Urinary bladder (tissue), 4 donors: ENCODE measurements around the gene CCDC157. TPM values are rescaled to one million over a fixed set of nuclear protein-coding genes. Genes with fewer than 3 reads are reported as not detected.

Experiments
- DNase-seq: peaks from one replicate; pipeline ENCODE4 v3.0.0-alpha.2; 2015; ENCODE audit errors: extremely low spot score
- H3K27ac ChIP-seq: one replicate; pipeline ENCODE4 v1.5.1; 2013; ENCODE audit warnings: low read depth, mild to moderate bottlenecking, moderate library complexity
- H3K36me3 ChIP-seq: one replicate; pipeline ENCODE4 v1.6.1; 2013; ENCODE audit warnings: mild to moderate bottlenecking, moderate library complexity; ENCODE audit not compliant: insufficient read depth
- H3K4me1 ChIP-seq: one replicate; pipeline ENCODE4 v1.6.1; 2013; ENCODE audit warnings: mild to moderate bottlenecking, moderate library complexity; ENCODE audit not compliant: insufficient read depth
- H3K4me3 ChIP-seq: one replicate; pipeline ENCODE4 v1.5.1; 2013; ENCODE audit warnings: low read depth, low read length
- WGBS: extraction: QIAGEN DNeasy Blood & Tissue Kit; methylation state at CpG from one replicate; pipeline ENCODE4 v1.1.7; 2013; 5-methylcytosine and 5-hydroxymethylcytosine counted together
- polyA plus RNA-seq: library from polyadenylated mRNA; stranded (reverse); fragments of 200-250 nt; gene quantifications from one replicate; pipeline ENCODE4 v1.2.3, GENCODE V29; 2013
- total RNA-seq: library from RNA; depleted of rRNA; stranded (reverse); fragments of >200 nt; gene quantifications from one replicate; pipeline ENCODE4 v1.2.3, GENCODE V29; 2014
- donor health status: healthy with polysubstance abuse.
- donor health status: healthy.

CCDC157 gene
- total and polyA plus RNA-seq, 2 donors, result 2.0 to 2.1 TPM

- DNase-seq, result no peak
- H3K36me3 ChIP-seq, result no peaks in the 10 kb centered on the region
- H3K27ac ChIP-seq, result no peak overlapping the region
- H3K4me1 ChIP-seq, result no peaks in the 10 kb centered on the region
- 86% methylated on average over 3 of the region's 3 CpGs for WGBS
- no peak overlapping the region for H3K4me3 ChIP-seq
These were observed 55.0 kb downstream of the CCDC157 start for GRCh38 chr22:30411780-30412179.

DNA sequence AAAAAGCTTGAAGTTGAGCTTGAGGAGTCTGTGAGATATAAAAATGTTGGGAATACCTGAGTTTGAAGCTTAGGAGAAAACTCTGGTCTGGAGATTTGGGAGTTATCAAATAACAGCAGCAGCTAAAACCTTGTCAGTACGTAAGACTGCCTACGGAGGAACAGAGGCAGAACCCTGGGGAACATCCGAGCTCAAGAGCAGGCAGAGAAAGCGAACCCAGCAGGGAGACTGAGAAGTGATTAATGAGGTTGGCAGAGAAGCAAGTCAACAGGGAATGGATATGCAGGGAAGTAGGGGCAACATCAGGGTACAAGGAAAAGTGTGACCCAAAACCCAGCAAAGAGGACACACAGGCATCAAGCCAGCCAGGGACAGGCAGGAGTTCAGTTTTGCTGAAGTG is 56.2 kb downstream of the CCDC157 start:
- no peaks in the 10 kb centered on the region for H3K36me3 ChIP-seq
- WGBS, result 87% methylated on average over 4 of the region's 4 CpGs
- no peak overlapping the region for H3K4me3 ChIP-seq
- H3K27ac ChIP-seq, result no peak overlapping the region
- no peaks in the 10 kb centered on the region for H3K4me1 ChIP-seq
- DNase-seq, result no peak

DNA sequence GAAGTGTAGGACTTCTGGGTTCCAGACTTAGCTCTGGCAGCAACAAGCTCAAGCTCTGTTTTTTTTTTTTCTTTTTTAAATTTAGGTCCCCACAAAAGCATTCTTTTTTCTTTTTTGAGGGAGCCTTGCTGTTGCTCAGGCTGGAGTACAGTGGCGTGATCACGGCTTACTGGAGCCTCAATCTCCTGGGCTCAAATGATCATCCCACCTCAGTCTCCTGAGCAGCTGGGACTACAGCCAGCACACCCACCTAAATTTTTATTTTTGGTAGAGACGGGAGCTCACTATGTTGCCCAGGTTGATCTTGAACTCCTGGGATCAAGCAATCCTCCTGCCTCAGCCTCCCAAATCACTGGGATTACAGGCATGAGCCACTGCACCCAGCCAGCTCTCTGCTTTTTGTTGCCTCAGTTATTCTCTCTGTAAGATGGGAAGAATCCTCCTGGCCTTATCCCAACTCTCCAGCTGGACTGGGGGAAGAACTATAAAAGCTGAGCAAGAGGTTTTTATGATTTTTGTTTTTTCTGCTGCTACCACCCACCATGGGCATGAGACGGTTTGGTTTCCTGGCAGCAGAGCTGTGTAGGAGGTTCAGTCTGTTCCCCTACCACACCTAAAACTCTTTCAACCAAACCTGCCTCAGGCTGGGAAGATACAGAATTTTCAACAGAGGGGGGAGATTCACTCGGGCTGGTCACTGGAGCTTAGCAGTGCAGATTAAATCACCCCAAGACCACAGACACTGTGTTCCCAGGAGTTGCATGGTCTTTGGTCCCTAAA is 57.1 kb downstream of the CCDC157 start:
- Histone ChIP-seq H3K27ac (no peak overlapping the region), H3K4me3 (no peak overlapping the region), H3K36me3 (no peaks in the 10 kb centered on the region), H3K4me1 (no peaks in the 10 kb centered on the region)
- WGBS, result 86% methylated on average over 5 of the region's 5 CpGs
- no peak for DNase-seq

DNA sequence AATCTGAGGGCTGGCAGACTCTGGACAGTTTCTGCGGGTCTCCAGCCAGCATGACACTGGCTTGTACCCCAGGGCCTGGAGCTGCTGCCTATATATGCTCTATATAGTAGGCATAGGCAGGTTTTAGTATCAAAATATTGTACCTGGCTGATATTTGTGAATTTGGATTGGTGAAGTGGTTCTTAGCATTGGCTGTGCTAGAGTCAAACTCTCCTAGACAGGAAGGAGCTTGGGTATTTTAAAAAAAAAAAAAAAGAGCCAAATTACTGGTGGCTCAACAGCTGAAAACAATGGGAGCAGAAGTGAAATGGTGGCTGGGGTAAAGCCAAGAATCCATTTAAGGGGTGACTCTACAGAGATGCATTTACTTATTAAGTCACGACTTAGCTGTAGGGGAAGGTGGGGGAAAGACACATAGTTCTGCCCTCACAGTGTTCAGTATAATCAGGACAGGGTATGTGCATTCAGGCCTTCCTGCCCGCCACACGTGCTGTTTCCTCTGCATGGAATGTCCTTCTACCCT is 57.8 kb downstream of the CCDC157 start:
- H3K4me1 ChIP-seq, result no peaks in the 10 kb centered on the region
- 83% methylated on average over 4 of the region's 4 CpGs for WGBS
- no peak overlapping the region for H3K27ac ChIP-seq
- no peak for DNase-seq
- H3K4me3 ChIP-seq, result no peak overlapping the region
- no peaks in the 10 kb centered on the region for H3K36me3 ChIP-seq

DNA sequence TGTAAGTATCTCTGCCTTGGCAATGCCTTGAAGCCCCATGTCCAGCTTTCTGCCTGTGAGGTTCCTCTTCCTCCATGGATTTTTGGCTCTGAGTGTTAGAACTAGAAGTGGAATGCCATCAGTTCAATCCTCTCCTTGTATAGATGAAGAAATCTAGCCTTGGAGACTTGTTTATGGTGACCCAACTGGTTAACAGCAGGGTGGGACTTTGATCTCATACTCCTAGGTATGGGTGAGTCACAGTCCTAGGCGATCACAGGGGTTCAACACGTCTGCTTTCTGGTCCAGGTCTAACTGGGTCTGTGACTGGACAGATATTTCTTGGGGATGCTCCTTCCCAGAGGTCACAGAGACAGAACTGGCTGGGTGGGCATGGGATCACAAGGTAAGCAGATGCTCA is 59.6 kb downstream of the CCDC157 start:
- DNase-seq, result no peak
- H3K4me1 ChIP-seq, result no peaks in the 10 kb centered on the region
- WGBS, result 74% methylated on average over 2 of the region's 2 CpGs
- no peaks in the 10 kb centered on the region for H3K36me3 ChIP-seq
- H3K4me3 ChIP-seq, result no peak overlapping the region
- H3K27ac ChIP-seq, result no peak overlapping the region

DNA sequence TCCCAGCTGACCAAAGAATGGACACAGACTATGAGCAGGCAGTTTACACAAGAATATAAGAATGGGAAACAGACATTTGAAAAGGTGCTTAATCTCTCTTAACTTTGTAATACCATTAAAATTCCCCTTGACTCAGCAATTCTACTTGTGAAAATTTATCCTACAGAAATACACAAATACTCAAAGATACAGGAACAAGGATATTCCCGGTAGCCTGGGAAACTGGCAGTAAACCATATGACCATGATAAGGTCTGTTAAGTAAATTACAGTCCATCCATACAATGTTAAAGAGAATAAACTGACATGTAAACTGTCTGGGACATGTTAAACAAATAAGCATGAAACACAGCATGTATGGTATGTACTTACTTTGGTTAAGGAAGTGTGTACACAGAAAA is 60.0 kb downstream of the CCDC157 start:
- DNase-seq, result no peak
- Histone ChIP-seq H3K27ac (no peak overlapping the region), H3K4me3 (no peak overlapping the region), H3K4me1 (no peaks in the 10 kb centered on the region), H3K36me3 (no peaks in the 10 kb centered on the region)
- 50% methylated on average over 1 of the region's 1 CpG for WGBS

GRCh38 chr22:30420347-30421125 is 63.7 kb downstream of the CCDC157 start:
- no peaks in the 10 kb centered on the region for H3K4me1 ChIP-seq
- 74% methylated on average over 6 of the region's 6 CpGs for whole genome bisulfite sequencing
- H3K36me3 ChIP-seq, result no peaks in the 10 kb centered on the region
- H3K4me3 ChIP-seq, result no peak overlapping the region
- DNase-seq, result no peak
- no peak overlapping the region for H3K27ac ChIP-seq

- no peaks in the 10 kb centered on the region for H3K36me3 ChIP-seq
- 82% methylated on average over 8 of the region's 8 CpGs for WGBS
- peak overlapping the region; percentile 13 for H3K27ac ChIP-seq
- no peak overlapping the region for H3K4me3 ChIP-seq
- no peak for DNase-seq
- H3K4me1 ChIP-seq, result no peaks in the 10 kb centered on the region
These were observed 65.1 kb downstream of the CCDC157 start for GRCh38 chr22:30421695-30422480.

DNA sequence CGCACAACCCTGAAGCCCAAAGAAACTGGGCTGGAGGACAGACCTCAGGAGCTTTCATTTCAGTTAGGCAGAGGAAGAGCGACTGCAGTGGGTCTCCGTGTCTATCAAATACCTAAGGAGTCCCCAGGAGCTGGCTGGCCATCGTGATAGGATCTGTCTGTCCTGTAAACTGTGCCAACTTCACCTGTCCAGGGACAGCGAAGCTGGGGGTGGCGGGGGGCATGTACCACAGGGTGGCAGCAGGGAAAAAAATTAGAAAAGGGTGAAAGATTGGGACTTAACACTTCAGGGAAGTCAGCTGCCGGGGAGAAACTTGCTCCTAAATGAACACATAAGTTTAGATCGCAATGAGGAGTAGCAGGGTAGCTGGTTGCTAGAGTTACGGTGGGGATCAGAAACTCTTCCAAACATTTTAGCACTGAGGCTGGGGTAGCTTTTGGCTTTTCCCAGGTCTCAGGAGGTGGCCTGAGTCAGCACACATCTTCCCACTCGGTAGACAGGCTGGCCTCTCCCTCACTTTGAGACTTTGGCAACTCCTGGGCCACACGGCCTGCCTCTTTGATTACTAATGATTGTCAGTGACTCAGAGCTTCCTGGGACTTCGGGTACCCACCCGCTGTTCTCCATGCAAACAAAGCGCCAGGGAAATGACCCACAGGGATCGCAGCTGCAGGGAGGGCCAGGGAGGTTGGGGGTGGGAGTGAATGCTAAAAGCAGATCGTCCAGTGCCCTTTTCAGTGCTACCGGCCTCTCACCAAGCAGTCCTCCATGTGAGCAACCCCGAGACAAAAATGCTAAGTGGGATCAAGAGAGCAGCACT is 65.9 kb downstream of the CCDC157 start:
- H3K36me3 ChIP-seq, result no peaks in the 10 kb centered on the region
- peak overlapping the region; percentile 43 for H3K4me3 ChIP-seq
- no peaks in the 10 kb centered on the region for H3K4me1 ChIP-seq
- WGBS, result 30% methylated on average over 18 of the region's 18 CpGs
- H3K27ac ChIP-seq, result peak overlapping the region; percentile 82
- no peak for DNase-seq

DNA sequence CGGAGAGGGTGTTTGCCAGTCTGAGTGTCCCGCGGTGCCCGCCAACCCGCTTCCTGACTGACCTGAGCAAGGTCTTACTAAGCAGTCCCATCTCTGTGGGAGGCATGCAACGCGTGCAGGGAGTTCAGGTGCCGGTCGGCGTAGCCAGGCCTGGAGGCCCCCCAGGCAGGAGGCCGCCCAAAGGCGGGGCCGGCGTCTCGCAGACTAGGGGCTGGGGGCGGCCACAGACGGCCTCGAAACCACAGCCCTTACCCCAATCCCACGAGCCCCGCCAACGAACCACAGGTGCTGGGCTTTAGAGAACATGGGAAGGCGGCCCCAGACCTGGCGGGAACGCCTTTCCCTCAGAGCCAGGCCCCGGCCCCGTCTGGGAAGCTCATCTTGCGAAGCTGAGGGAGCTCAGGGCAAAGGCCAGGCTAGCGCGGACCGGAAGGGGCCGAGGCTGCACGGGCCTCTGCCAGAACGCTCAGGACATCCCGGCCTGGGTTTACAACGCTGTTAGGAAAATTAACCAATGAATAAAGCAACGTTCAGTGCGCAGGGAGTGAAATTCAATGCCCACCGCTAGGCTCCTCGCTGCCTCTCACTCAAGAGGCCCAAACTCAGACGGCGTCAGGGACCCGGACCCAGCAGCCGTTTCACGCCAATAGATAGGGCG is 66.6 kb downstream of the CCDC157 start:
- no peaks in the 10 kb centered on the region for H3K36me3 ChIP-seq
- peak overlapping the region; percentile 82 for H3K27ac ChIP-seq
- peak overlapping the region; percentile 43 for H3K4me3 ChIP-seq
- DNase-seq, result no peak
- no peaks in the 10 kb centered on the region for H3K4me1 ChIP-seq
- WGBS, result under 1% methylated on average over 45 of the region's 45 CpGs

GRCh38 chr22:30423959-30424533 is 67.2 kb downstream of the CCDC157 start:
- H3K27ac ChIP-seq, result peak overlapping the region; percentile 62
- peak overlapping the region; percentile 43 for H3K4me3 ChIP-seq
- DNase-seq, result peak; percentile 99
- H3K4me1 ChIP-seq, result no peaks in the 10 kb centered on the region
- no peaks in the 10 kb centered on the region for H3K36me3 ChIP-seq
- under 1% methylated on average over 31 of the region's 31 CpGs for WGBS
